Endodermal cell (in vitro differentiated cells): ENCODE measurements around the gene TLR7. TPM values are rescaled to one million over a fixed set of nuclear protein-coding genes. Genes with fewer than 3 reads are reported as not detected.

Experiments used
- DNase-seq: peaks from one replicate; pipeline ENCODE4 v3.0.0-alpha.2; 2017
- H3K27ac ChIP-seq: 2 replicates; pipeline ENCODE4 v1.5.1; 2013; ENCODE audit warnings: mild to moderate bottlenecking, low read depth, low read length, moderate library complexity
- H3K27me3 ChIP-seq: 2 replicates; pipeline ENCODE4 v1.6.1; 2013; ENCODE audit warnings: mild to moderate bottlenecking, low read length, moderate library complexity; ENCODE audit not compliant: insufficient read depth, control insufficient read depth, poor library complexity, severe bottlenecking
- H3K36me3 ChIP-seq: 2 replicates; pipeline ENCODE4 v1.7.0; 2013; ENCODE audit warnings: mild to moderate bottlenecking, low read length, moderate library complexity; ENCODE audit not compliant: control insufficient read depth, insufficient read depth
- H3K4me1 ChIP-seq: one replicate; pipeline ENCODE4 v1.7.0; 2013; ENCODE audit warnings: low read length; ENCODE audit not compliant: control insufficient read depth, insufficient read depth
- H3K4me3 ChIP-seq: 2 replicates; pipeline ENCODE4 v1.5.1; 2013; ENCODE audit warnings: mild to moderate bottlenecking, low read length, moderate library complexity
- H3K9ac ChIP-seq: 2 replicates; pipeline ENCODE4 v1.6.1; 2013; ENCODE audit warnings: mild to moderate bottlenecking, low read length, moderate library complexity; ENCODE audit not compliant: poor library complexity, severe bottlenecking; ENCODE audit errors: extremely low read depth
- H3K9me3 ChIP-seq: 2 replicates; pipeline ENCODE4 v1.6.1; 2013; ENCODE audit warnings: mild to moderate bottlenecking, low read length, moderate library complexity; ENCODE audit not compliant: control insufficient read depth
- H3K27ac Mint-ChIP-seq: 2 replicates; pipeline ENCODE4 v1.8.0; 2020; ENCODE audit warnings: mixed read lengths
- H3K27me3 Mint-ChIP-seq: 2 replicates; pipeline ENCODE4 v1.8.0; 2021; ENCODE audit warnings: mild to moderate bottlenecking, mixed read lengths; ENCODE audit not compliant: insufficient read depth
- H3K36me3 Mint-ChIP-seq: 2 replicates; pipeline ENCODE4 v1.8.0; 2020; ENCODE audit warnings: low read depth, mixed read lengths
- H3K4me1 Mint-ChIP-seq: 2 replicates; pipeline ENCODE4 v1.8.0; 2020; ENCODE audit warnings: mixed read lengths
- H3K4me3 Mint-ChIP-seq: 2 replicates; pipeline ENCODE4 v1.8.0; 2020; ENCODE audit warnings: mild to moderate bottlenecking, moderate library complexity, mixed read lengths
- H3K9me3 Mint-ChIP-seq: 2 replicates; pipeline ENCODE4 v1.8.0; 2020; ENCODE audit warnings: mild to moderate bottlenecking, mixed read lengths
- CTCF ChIP-seq: fragments of 200-600 bp; sonication (generic); conservative IDR thresholded peaks from 2 replicates; pipeline ENCODE4 v1.5.0; 2021; ENCODE audit warnings: antibody characterized with exemption, mild to moderate bottlenecking
- WGBS, 2 experiments: methylation state at CpG; one replicate each; pipeline versions ENCODE4 v1.1.5 to v1.1.7; 2013; ENCODE audit warnings: missing lambda C conversion rate in 2 of 2, mixed read lengths in 1 of 2; ENCODE audit not compliant: insufficient coverage in 1 of 2, insufficient read length in 1 of 2; 5-methylcytosine and 5-hydroxymethylcytosine counted together
- total RNA-seq, 2 donors: library from RNA; stranded (reverse); fragmentation: NEBNext Ultra II Directional in 1 of 2; extraction: Animal tissue kit (Norgen Biotek cat#: 25700) in 1 of 2; gene quantifications; 2 replicates in 1 of 2; 3 replicates in 1 of 2; pipeline ENCODE4 v1.2.1, GENCODE V29; 2021

TLR7 gene
- total RNA-seq, 2 donors from 2014 or later = not detected

GRCh38 chrX:12843061-12843667, 23.7 kb upstream of the TLR7 start:
- H3K36me3 Mint-ChIP-seq = no peaks in the 10 kb centered on the region
- Histone ChIP-seq H3K27me3 (no peaks in the 10 kb centered on the region), H3K27ac (no peak overlapping the region), H3K9ac (no peak overlapping the region), H3K36me3 (no peaks in the 10 kb centered on the region), H3K4me1 (no peaks in the 10 kb centered on the region), H3K9me3 (no peaks in the 10 kb centered on the region), H3K4me3 (no peak overlapping the region)
- WGBS, 2 experiments = 92% methylated on average over 2 of the region's 2 CpGs; no CpG with 5 or more reads in 1 of the 2 experiments
- no peaks in the 10 kb centered on the region for H3K27me3 Mint-ChIP-seq
- no peaks in the 10 kb centered on the region for H3K4me1 Mint-ChIP-seq
- H3K9me3 Mint-ChIP-seq = peaks cover 49% of the 10 kb centered on the region
- H3K4me3 Mint-ChIP-seq = no peak overlapping the region
- H3K27ac Mint-ChIP-seq = no peak overlapping the region
- no peak for TF ChIP-seq CTCF
- no peak for DNase-seq

- TF ChIP-seq CTCF = no peak
- Histone ChIP-seq H3K4me1 (no peaks in the 10 kb centered on the region), H3K36me3 (no peaks in the 10 kb centered on the region), H3K27ac (peak overlapping the region; percentile 38), H3K9ac (no peak overlapping the region), H3K27me3 (no peaks in the 10 kb centered on the region), H3K4me3 (no peak overlapping the region), H3K9me3 (no peaks in the 10 kb centered on the region)
- DNase-seq = no peak
- no peaks in the 10 kb centered on the region for H3K36me3 Mint-ChIP-seq
- H3K4me1 Mint-ChIP-seq = no peaks in the 10 kb centered on the region
- no peak overlapping the region for H3K4me3 Mint-ChIP-seq
- H3K27me3 Mint-ChIP-seq = no peaks in the 10 kb centered on the region
- H3K27ac Mint-ChIP-seq = no peak overlapping the region
- WGBS, 2 experiments = 50 to 78% methylated on average over 2 to 5 of the region's 6 CpGs
- peaks cover 45% of the 10 kb centered on the region for H3K9me3 Mint-ChIP-seq
Measured at GRCh38 chrX:12843668-12844279, 23.1 kb upstream of the TLR7 start.

GRCh38 chrX:12844319-12844718, 22.6 kb upstream of the TLR7 start:
- peaks cover 45% of the 10 kb centered on the region for H3K9me3 Mint-ChIP-seq
- H3K36me3 Mint-ChIP-seq = no peaks in the 10 kb centered on the region
- H3K27me3 Mint-ChIP-seq = no peaks in the 10 kb centered on the region
- no peak for TF ChIP-seq CTCF
- no peak overlapping the region for H3K4me3 Mint-ChIP-seq
- H3K4me3 ChIP-seq = no peak overlapping the region
- no peak for DNase-seq
- H3K27ac ChIP-seq = no peak overlapping the region
- H3K9ac ChIP-seq = no peak overlapping the region
- H3K9me3 ChIP-seq = no peaks in the 10 kb centered on the region
- H3K27ac Mint-ChIP-seq = no peak overlapping the region
- WGBS, 2 experiments = 86% methylated on average over 2 of the region's 3 CpGs; no CpG with 5 or more reads in 1 of the 2 experiments
- no peaks in the 10 kb centered on the region for H3K27me3 ChIP-seq
- no peaks in the 10 kb centered on the region for H3K36me3 ChIP-seq
- no peaks in the 10 kb centered on the region for H3K4me1 ChIP-seq
- H3K4me1 Mint-ChIP-seq = no peaks in the 10 kb centered on the region
